ENCODE measurements around the gene TRIM7. TPM values are rescaled to one million over a fixed set of nuclear protein-coding genes. Genes with fewer than 3 reads are reported as not detected.

The TRIM7 gene
- total RNA-seq, 3 donors from 2014 or later (not counting 1 experiment from before 2014, with no cell fraction given) = 0.73 to 1.2 TPM; not detected in 1

GRCh38 chr5:181168595-181169118 lies 36.3 kb downstream of the TRIM7 start:
- no peaks in the 10 kb centered on the region for H3K9me3 ChIP-seq (ENCODE audit: control insufficient read depth, insufficient read depth, low read length)
- peak overlapping the region in 1 of 2 donors; percentile 85 for H3K27ac Mint-ChIP-seq
- H3K36me3 ChIP-seq (ENCODE audit: control insufficient read depth, insufficient read depth, low read length) = no peaks in the 10 kb centered on the region
- no peak for TF ChIP-seq CTCF (IDR thresholded peaks at IDR 0.05)
- WGBS (ENCODE audit: insufficient coverage) = 29% methylated on average over 12 of the region's 14 CpGs
- peak overlapping the region; percentile 7 for H3K4me3 Mint-ChIP-seq
- H3K9me3 Mint-ChIP-seq = no peaks in the 10 kb centered on the region
- peaks cover 7% of the 10 kb centered on the region for H3K36me3 Mint-ChIP-seq
- no peak overlapping the region for H3K27ac ChIP-seq (ENCODE audit: low read length)
- H3K27me3 ChIP-seq (ENCODE audit: control insufficient read depth, insufficient read depth, low read length) = peaks cover 37% of the 10 kb centered on the region
- ATAC-seq = no peak
- peaks cover 53 to 78% of the 10 kb centered on the region in 2 donors for H3K27me3 Mint-ChIP-seq (ENCODE audit: low read depth in 2 of 2)
- peaks cover 27 to 57% of the 10 kb centered on the region in 2 donors for H3K4me1 Mint-ChIP-seq
- no peak for DNase-seq
- H3K4me1 ChIP-seq (ENCODE audit: control insufficient read depth, insufficient read depth, low read length) = peaks cover 31% of the 10 kb centered on the region
- H3K4me3 ChIP-seq (ENCODE audit: low read length) = no peak overlapping the region
- intact Hi-C loops (cut with micrococcal nuclease) = no loop called here

GRCh38 chr5:181167814-181168488 lies 37.0 kb downstream of the TRIM7 start:
- intact Hi-C loops (cut with micrococcal nuclease) = no loop called here
- peak in 1 of 2 donors; percentile 64 for DNase-seq
- 12% methylated on average over 10 of the region's 11 CpGs for WGBS (ENCODE audit: insufficient coverage)
- no peak for ATAC-seq
- H3K36me3 ChIP-seq (ENCODE audit: control insufficient read depth, insufficient read depth, low read length) = no peaks in the 10 kb centered on the region
- TF ChIP-seq CTCF (IDR thresholded peaks at IDR 0.05) = no peak
- H3K9me3 Mint-ChIP-seq = no peaks in the 10 kb centered on the region
- H3K27ac Mint-ChIP-seq = peak overlapping the region in 1 of 2 donors; percentile 32
- H3K27me3 ChIP-seq (ENCODE audit: control insufficient read depth, insufficient read depth, low read length) = peaks cover 37% of the 10 kb centered on the region
- H3K9me3 ChIP-seq (ENCODE audit: control insufficient read depth, insufficient read depth, low read length) = no peaks in the 10 kb centered on the region
- H3K27ac ChIP-seq (ENCODE audit: low read length) = no peak overlapping the region
- peaks cover 27% of the 10 kb centered on the region for H3K4me1 ChIP-seq (ENCODE audit: control insufficient read depth, insufficient read depth, low read length)
- H3K4me3 Mint-ChIP-seq = no peak overlapping the region
- peaks cover 21 to 53% of the 10 kb centered on the region in 2 donors for H3K4me1 Mint-ChIP-seq
- H3K4me3 ChIP-seq (ENCODE audit: low read length) = no peak overlapping the region
- peaks cover 7% of the 10 kb centered on the region for H3K36me3 Mint-ChIP-seq
- H3K27me3 Mint-ChIP-seq (ENCODE audit: low read depth in 2 of 2) = peaks cover 50 to 70% of the 10 kb centered on the region in 2 donors

- DNase-seq = peak in 1 of 2 donors; percentile 33
- Mint-ChIP-seq H3K36me3 (peaks cover 7% of the 10 kb centered on the region), H3K27ac (peak overlapping the region in 1 of 2 donors; percentile 32), H3K4me1 (peaks cover 19 to 48% of the 10 kb centered on the region in 2 donors), H3K27me3 (ENCODE audit: low read depth in 2 of 2) (peaks cover 46 to 62% of the 10 kb centered on the region in 2 donors), H3K4me3 (no peak overlapping the region), H3K9me3 (no peaks in the 10 kb centered on the region)
- Histone ChIP-seq H3K4me1 (ENCODE audit: control insufficient read depth, insufficient read depth, low read length) (peaks cover 26% of the 10 kb centered on the region), H3K27ac (ENCODE audit: low read length) (no peak overlapping the region), H3K27me3 (ENCODE audit: control insufficient read depth, insufficient read depth, low read length) (peaks cover 37% of the 10 kb centered on the region), H3K4me3 (ENCODE audit: low read length) (no peak overlapping the region), H3K36me3 (ENCODE audit: control insufficient read depth, insufficient read depth, low read length) (no peaks in the 10 kb centered on the region), H3K9me3 (ENCODE audit: control insufficient read depth, insufficient read depth, low read length) (no peaks in the 10 kb centered on the region)
- intact Hi-C loops (cut with micrococcal nuclease) = no loop called here
- WGBS (ENCODE audit: insufficient coverage) = 93% methylated on average over 3 of the region's 6 CpGs
- no peak for ATAC-seq
- no peak for TF ChIP-seq CTCF (IDR thresholded peaks at IDR 0.05)
Measured at GRCh38 chr5:181166812-181167733, 37.9 kb downstream of the TRIM7 start.
